Neutrophil (primary cell): ENCODE measurements around the gene DENND1A.

Experiments
- H3K27ac ChIP-seq: fragments of 200-600 bp; sonication (generic); 2 replicates; pipeline ENCODE4 v1.5.1; 2016; ENCODE audit warnings: mild to moderate bottlenecking, moderate library complexity
- H3K27me3 ChIP-seq: fragments of 200-600 bp; sonication (generic); 2 replicates; pipeline ENCODE4 v1.6.0; 2016; ENCODE audit warnings: mild to moderate bottlenecking
- H3K36me3 ChIP-seq: fragments of 200-600 bp; sonication (generic); 2 replicates; pipeline ENCODE4 v1.5.1; 2017
- H3K4me1 ChIP-seq, 2 experiments: fragments of 200-600 bp in 1 of 2; sonication (generic) in 1 of 2; 1 replicate in 1 of 2; 2 replicates in 1 of 2; pipeline versions ENCODE4 v1.5.1 to v1.6.1; 2013 to 2016; ENCODE audit warnings: low read depth in 1 of 2, low read length in 1 of 2, mild to moderate bottlenecking in 1 of 2, moderate library complexity in 1 of 2; ENCODE audit not compliant: control insufficient read depth in 1 of 2, insufficient read depth in 1 of 2
- H3K4me3 ChIP-seq, 2 experiments: fragments of 200-600 bp in 1 of 2; sonication (generic) in 1 of 2; 1 replicate in 1 of 2; 2 replicates in 1 of 2; pipeline ENCODE4 v1.5.1; 2013 to 2016; ENCODE audit warnings: low read depth in 1 of 2, low read length in 1 of 2, mild to moderate bottlenecking in 1 of 2, moderate library complexity in 1 of 2
- H3K9me3 ChIP-seq: fragments of 200-600 bp; sonication (generic); 2 replicates; pipeline ENCODE4 v1.5.1; 2016
- TF ChIP-seq, protein P1 (sequence below): fragments of 200-600 bp; sonication (generic); IDR thresholded peaks from 2 replicates; pipeline ENCODE4 v1.5.1; 2016; ENCODE audit warnings: antibody characterized with exemption

Gene DENND1A

DNA sequence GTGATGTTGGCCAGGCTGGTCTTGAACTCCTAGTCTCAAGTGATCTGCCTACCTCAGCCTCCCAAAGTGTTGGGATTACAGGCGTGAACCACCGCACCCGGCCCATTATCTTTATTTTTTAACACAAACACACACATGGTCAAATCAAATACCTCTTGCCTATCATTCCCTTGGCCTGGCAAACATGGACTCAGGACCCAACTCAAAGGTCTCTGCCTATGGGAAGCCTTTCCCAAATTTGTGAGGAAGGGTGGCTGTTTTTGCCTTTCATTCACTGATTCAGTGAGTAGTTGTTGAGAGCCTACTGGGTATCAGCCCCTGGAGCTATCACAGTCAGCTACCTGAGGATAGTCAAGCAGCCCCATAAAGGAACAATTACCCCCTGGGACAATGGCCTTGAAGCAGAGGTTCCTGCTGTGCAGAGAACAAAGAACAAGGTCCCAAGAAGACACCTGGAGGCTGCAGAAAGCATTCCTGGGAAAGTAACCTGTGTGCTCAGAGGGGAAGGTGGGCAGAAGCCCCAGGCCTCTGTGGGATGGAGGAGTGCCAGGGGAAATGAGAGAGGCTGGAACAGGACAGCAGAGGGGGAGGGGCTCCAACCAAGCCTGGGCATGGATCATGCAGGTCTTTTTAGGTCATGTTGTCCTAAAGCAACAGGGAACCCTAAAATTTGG is 447.5 kb downstream of the DENND1A start:
- Histone ChIP-seq H3K9me3 (no peaks in the 10 kb centered on the region), H3K27ac (no peak overlapping the region), H3K36me3 (peaks cover 7% of the 10 kb centered on the region), H3K27me3 (no peaks in the 10 kb centered on the region), H3K4me3 (no peak overlapping the region), H3K4me1 (no peaks in the 10 kb centered on the region)
- TF ChIP-seq, protein P1, sequence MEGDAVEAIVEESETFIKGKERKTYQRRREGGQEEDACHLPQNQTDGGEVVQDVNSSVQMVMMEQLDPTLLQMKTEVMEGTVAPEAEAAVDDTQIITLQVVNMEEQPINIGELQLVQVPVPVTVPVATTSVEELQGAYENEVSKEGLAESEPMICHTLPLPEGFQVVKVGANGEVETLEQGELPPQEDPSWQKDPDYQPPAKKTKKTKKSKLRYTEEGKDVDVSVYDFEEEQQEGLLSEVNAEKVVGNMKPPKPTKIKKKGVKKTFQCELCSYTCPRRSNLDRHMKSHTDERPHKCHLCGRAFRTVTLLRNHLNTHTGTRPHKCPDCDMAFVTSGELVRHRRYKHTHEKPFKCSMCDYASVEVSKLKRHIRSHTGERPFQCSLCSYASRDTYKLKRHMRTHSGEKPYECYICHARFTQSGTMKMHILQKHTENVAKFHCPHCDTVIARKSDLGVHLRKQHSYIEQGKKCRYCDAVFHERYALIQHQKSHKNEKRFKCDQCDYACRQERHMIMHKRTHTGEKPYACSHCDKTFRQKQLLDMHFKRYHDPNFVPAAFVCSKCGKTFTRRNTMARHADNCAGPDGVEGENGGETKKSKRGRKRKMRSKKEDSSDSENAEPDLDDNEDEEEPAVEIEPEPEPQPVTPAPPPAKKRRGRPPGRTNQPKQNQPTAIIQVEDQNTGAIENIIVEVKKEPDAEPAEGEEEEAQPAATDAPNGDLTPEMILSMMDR: no peak

GRCh38 chr9:123481209-123481865 is 448.6 kb downstream of the DENND1A start:
- no peaks in the 10 kb centered on the region for H3K9me3 ChIP-seq
- H3K4me1 ChIP-seq: no peaks in the 10 kb centered on the region
- peaks cover 7% of the 10 kb centered on the region for H3K36me3 ChIP-seq
- TF ChIP-seq, protein P1: no peak
- H3K4me3 ChIP-seq: no peak overlapping the region
- no peaks in the 10 kb centered on the region for H3K27me3 ChIP-seq
- H3K27ac ChIP-seq: no peak overlapping the region

DNA sequence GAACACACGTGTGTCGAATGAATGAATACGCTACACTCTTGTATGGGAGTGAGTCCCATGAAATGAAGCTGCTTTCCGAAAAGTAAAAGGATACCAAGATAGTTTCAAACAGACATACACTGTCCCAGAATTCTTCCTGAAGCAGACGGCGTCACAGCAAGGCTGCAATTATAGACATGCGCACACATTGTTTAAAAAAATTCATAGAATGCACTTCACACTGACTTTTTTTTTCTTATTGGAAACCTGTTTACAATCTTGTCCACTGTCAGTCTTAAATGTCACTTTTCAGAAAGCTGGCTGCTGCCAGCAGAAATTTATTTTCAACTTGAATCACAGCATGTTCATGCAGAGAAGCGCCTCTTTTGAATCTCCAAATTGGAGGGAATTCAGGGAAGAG is 449.1 kb downstream of the DENND1A start:
- H3K9me3 ChIP-seq: no peaks in the 10 kb centered on the region
- H3K36me3 ChIP-seq: peaks cover 7% of the 10 kb centered on the region
- no peaks in the 10 kb centered on the region for H3K27me3 ChIP-seq
- no peak overlapping the region for H3K4me3 ChIP-seq
- no peak overlapping the region for H3K27ac ChIP-seq
- TF ChIP-seq, protein P1: no peak
- no peaks in the 10 kb centered on the region for H3K4me1 ChIP-seq

DNA sequence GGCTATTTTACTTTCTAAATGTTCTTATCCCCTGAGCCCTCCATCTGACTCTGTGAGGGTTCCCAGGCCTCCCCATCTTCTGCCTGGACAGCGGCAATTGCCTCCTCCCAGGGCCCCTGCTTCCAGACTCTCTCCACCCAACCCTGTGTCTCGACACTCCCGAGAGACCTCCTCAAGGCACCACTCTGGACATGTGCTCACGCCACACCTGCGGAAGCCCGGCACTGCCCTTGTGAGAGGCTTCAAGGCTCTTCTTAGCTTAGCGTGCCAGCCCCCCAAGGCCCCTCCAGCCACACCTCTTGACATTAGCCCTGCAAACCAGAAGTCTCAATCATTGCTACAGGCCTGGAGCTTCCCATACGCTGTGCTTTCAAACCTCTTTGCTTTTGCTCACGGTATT is 449.8 kb downstream of the DENND1A start:
- TF ChIP-seq, protein P1: no peak

DNA sequence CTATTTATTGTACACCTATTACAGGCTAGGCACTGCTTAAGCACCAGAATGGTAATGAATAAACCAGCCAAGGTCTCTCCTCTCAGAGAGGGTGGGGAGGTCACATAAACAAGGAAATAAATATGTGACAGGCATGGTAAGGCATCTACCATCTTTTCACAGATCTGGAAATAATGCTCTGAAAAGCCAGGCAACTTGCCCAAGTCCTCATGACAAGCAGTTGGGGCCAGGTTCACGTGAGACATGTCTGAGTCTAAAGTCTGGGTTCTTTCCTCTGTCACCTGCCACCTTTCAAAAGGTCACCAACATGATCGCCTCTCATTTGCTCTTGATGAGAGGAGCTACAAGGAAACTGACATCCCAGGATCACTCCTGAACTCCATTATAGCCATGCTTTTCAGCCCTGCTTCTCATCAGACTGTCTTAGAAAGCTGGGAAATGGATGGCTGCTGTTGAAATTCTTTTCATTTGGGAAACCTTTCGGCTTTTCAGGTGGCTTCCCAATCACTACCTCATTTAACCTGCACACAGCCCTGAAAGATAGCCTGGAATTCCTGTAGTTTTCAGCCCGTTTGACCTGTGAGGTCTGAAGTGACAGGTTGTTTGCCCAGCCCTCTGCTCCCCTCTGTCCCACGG is 450.8 kb downstream of the DENND1A start:
- Histone ChIP-seq H3K4me1 (no peaks in the 10 kb centered on the region), H3K27me3 (no peaks in the 10 kb centered on the region), H3K9me3 (no peaks in the 10 kb centered on the region), H3K36me3 (peaks cover 7% of the 10 kb centered on the region), H3K27ac (no peak overlapping the region), H3K4me3 (no peak overlapping the region)
- TF ChIP-seq, protein P1: no peak

More for the DNA sequence above, 449.8 kb downstream of the DENND1A start:
- H3K36me3 ChIP-seq: peaks cover 7% of the 10 kb centered on the region
- H3K27ac ChIP-seq: no peak overlapping the region
- no peaks in the 10 kb centered on the region for H3K4me1 ChIP-seq
- H3K4me3 ChIP-seq: no peak overlapping the region
- H3K9me3 ChIP-seq: no peaks in the 10 kb centered on the region
- no peaks in the 10 kb centered on the region for H3K27me3 ChIP-seq
